K562 (cell line): ENCODE data around the gene NPM3. TPM values are rescaled to one million over a fixed set of nuclear protein-coding genes. Genes with fewer than 3 reads are reported as not detected.

Experiments used
- ATAC-seq: fragments of 200-7000 bp; cut with Tn5 transposase; 3 replicates; pipeline ENCODE4 v1.9.1; 2020; ENCODE audit warnings: moderate library complexity
- BruUV-seq: library from RNA; stranded (reverse); fragments of 400-500 nt; replicated peaks from 2 replicates; lab custom pipeline; 2021; lab: Mats Ljungman, UMichigan
- CTCF ChIA-PET: fragments of 300-600 bp; formaldehyde crosslinking; extraction: SDS; loops from one replicate; lab custom pipeline; 2021; ENCODE audit warnings: low intra/inter-chr PET ratio; lab: Yijun Ruan, JAX
- POLR2A ChIA-PET: fragments of 300-600, 350-650 bp; sonication (Branson Sonifier 250); formaldehyde crosslinking; extraction: SDS; loops from one replicate; lab custom pipeline; 2021; ENCODE audit warnings: antibody characterized with exemption, inconsistent platforms; lab: Yijun Ruan, JAX
- DNase-seq, 4 experiments: peaks; one replicate each; pipeline versions ENCODE4 v3.0.0 to v3.0.0-alpha.2; 2011 to 2018; ENCODE audit warnings: low spot score in 3 of 4, mixed read lengths in 3 of 4; ENCODE audit errors: extremely low read depth in 1 of 4
- FAIRE-seq: peaks from 2 replicates; lab custom pipeline; 2011; peaks lifted over from hg19 to GRCh38; lab: Jason Lieb, UNC
- H2AFZ ChIP-seq: 2 replicates; pipeline ENCODE4 v1.6.0; 2011; ENCODE audit warnings: low read depth, low read length, control low read depth, inconsistent platforms
- H3K27ac ChIP-seq: fragments of 200-600 bp; 3 replicates; pipeline ENCODE4 v1.8.0; 2011; ENCODE audit warnings: low read depth, mild to moderate bottlenecking, control low read depth, inconsistent platforms, low read length, moderate library complexity, mixed read lengths; ENCODE audit errors: extremely low read depth
- H3K27me3 ChIP-seq, 2 experiments: fragments of 300-600 bp in 1 of 2; 2 replicates in 1 of 2; 3 replicates in 1 of 2; pipeline versions ENCODE4 v1.6.0 to v1.8.0; 2011; ENCODE audit warnings: inconsistent platforms in 2 of 2, low read length in 2 of 2, mild to moderate bottlenecking in 1 of 2, mixed read lengths in 1 of 2, moderate library complexity in 1 of 2; ENCODE audit not compliant: control insufficient read depth in 2 of 2, insufficient read depth in 2 of 2
- H3K36me3 ChIP-seq: fragments of 300-600 bp; 3 replicates; pipeline ENCODE4 v1.8.0; 2011; ENCODE audit warnings: mild to moderate bottlenecking, low read length, inconsistent platforms; ENCODE audit not compliant: control insufficient read depth, insufficient read depth
- H3K4me1 ChIP-seq, 2 experiments: fragments of 200-600 bp in 1 of 2; replicated peaks in 1 of 2; 2 replicates in 1 of 2; 3 replicates in 1 of 2; pipeline versions ENCODE4 v1.5.1 to v1.8.0; 2011; ENCODE audit warnings: inconsistent platforms in 2 of 2, low read length in 2 of 2, mild to moderate bottlenecking in 1 of 2, mixed read lengths in 1 of 2, moderate library complexity in 1 of 2; ENCODE audit not compliant: control insufficient read depth in 2 of 2, insufficient read depth in 2 of 2
- H3K4me2 ChIP-seq: 2 replicates; pipeline ENCODE4 v1.6.1; 2011; ENCODE audit warnings: low read length, control low read depth, inconsistent platforms, mixed read lengths; ENCODE audit not compliant: insufficient read depth
- H3K4me3 ChIP-seq: fragments of 200-600 bp; sonication (generic), shearing (Covaris generic); 2 replicates; pipeline ENCODE4 v1.5.1; 2016; ENCODE audit warnings: control low read depth, inconsistent platforms
- H3K79me2 ChIP-seq: fragments of 200-600 bp; 3 replicates; pipeline ENCODE4 v1.8.0; 2011; ENCODE audit warnings: low read length, inconsistent platforms; ENCODE audit not compliant: control insufficient read depth, insufficient read depth
- H3K9ac ChIP-seq, 2 experiments: 2 replicates each; pipeline versions ENCODE4 v1.6.0 to v1.6.1; 2011; ENCODE audit warnings: low read depth in 2 of 2, low read length in 2 of 2, control low read depth in 1 of 2, inconsistent platforms in 1 of 2, mild to moderate bottlenecking in 1 of 2, mixed read lengths in 1 of 2; ENCODE audit not compliant: insufficient read depth in 1 of 2
- H3K9me1 ChIP-seq: one replicate; pipeline ENCODE4 v1.6.0; 2011; ENCODE audit warnings: inconsistent platforms, mild to moderate bottlenecking, low read length, moderate library complexity; ENCODE audit not compliant: control insufficient read depth, insufficient read depth
- H3K9me3 ChIP-seq: replicated peaks from 2 replicates; pipeline ENCODE4 v1.5.1; 2011; ENCODE audit warnings: low read depth, low read length, inconsistent platforms; ENCODE audit not compliant: control insufficient read depth, insufficient read depth
- H4K20me1 ChIP-seq: replicated peaks from 2 replicates; pipeline ENCODE4 v1.6.1; 2011; ENCODE audit warnings: low read length, inconsistent platforms, mixed read lengths; ENCODE audit not compliant: control insufficient read depth, insufficient read depth
- EGR1 ChIP-seq: fragments of 450-650 bp; conservative IDR thresholded peaks from 2 replicates; pipeline ENCODE4 v1.6.1; 2017; ENCODE audit warnings: mild to moderate bottlenecking
- SIN3A ChIP-seq, 2 experiments: fragments of 150-350 bp in 1 of 2; IDR thresholded peaks; 2 replicates each; pipeline ENCODE4 v1.6.1; 2011 to 2016; ENCODE audit warnings: borderline replicate concordance in 2 of 2, low read depth in 2 of 2, low read length in 2 of 2, mild to moderate bottlenecking in 2 of 2, moderate library complexity in 2 of 2; ENCODE audit not compliant: control insufficient read depth in 1 of 2
- WGBS: fragments of 100-300 bp; shearing (Covaris generic); methylation state at CpG from one replicate; pipeline ENCODE4 v1.1.6; 2016; ENCODE audit warnings: low coverage, mixed read lengths; ENCODE audit not compliant: insufficient coverage; ENCODE audit errors: missing lambda C conversion rate; 5-methylcytosine and 5-hydroxymethylcytosine counted together
- in situ Hi-C: fragments of 300-500 bp; cut with MboI; formaldehyde crosslinking; loops from 4 replicates; pipeline ENCODE4 v1.15.0; 2018; ENCODE audit warnings: inconsistent platforms, mixed read lengths
- intact Hi-C: fragments of 100-400 bp; cut with micrococcal nuclease; formaldehyde crosslinking; loops from 2 replicates; pipeline ENCODE4 v1.14.2; 2022
- polyA plus RNA-seq, 8 experiments: library from polyadenylated mRNA; depleted of rRNA in 4 of 8; stranded (reverse) in 5 of 8; unstranded in 3 of 8; fragments of >200 nt; fragmentation: Nextera tagmentation in 2 of 8; fragmentation: Illumina TruSeq in 1 of 8; extraction: Ambion mirVana in 2 of 8; extraction: Trizol in 1 of 8; gene quantifications; 2 replicates each; pipeline versions ENCODE4 v1.2.1 to v1.2.3, GENCODE V29; 2011 to 2014; ENCODE audit warnings: inconsistent platforms in 1 of 8, missing spikeins in 1 of 8
- total RNA-seq, 7 experiments: library from RNA; depleted of rRNA in 6 of 7; stranded (reverse); fragments of >200 nt in 6 of 7; fragmentation: Illumina TruSeq in 2 of 7; extraction: Trizol in 2 of 7; gene quantifications; 2 replicates each; pipeline versions ENCODE4 v1.2.1 to v1.2.3, GENCODE V29; 2011 to 2021; ENCODE audit warnings: low replicate concordance in 1 of 7
- TF ChIP-seq, protein P1 (sequence below), 2 experiments: fragments of 450-650 bp; formaldehyde crosslinking in 1 of 2; IDR thresholded peaks; 2 replicates each; pipeline versions ENCODE4 v1.4.0 to v1.6.1; 2014 to 2020; ENCODE audit warnings: mild to moderate bottlenecking in 2 of 2, borderline replicate concordance in 1 of 2, low read depth in 1 of 2

NPM3 gene
- total and polyA plus RNA-seq, 9 of the 15 experiments (the other 6 are each of a cell fraction or from before 2014, with no cell fraction given) = 15.2 to 239 (median 114) TPM

DNA sequence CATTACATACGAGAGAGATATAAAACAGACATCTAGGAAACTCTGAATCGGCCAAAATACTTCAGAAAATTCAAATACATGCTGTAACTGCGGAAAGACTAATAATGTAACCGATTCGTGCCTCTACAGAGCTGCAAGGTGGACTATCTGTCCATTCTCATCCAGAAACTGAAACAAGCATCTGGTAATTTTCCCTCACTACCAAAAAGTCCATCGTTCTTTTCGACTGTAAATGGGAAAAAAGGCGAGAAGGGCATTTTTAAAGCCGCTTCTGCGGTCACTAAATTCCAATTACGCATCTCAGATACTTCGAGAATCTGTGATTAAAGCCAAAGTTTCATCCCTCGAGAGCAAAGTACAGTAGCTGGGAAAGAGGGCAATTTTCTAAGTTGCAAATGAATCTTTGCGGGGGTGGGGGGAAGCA is 33.7 kb upstream of the NPM3 start:
- H3K27me3 ChIP-seq = no peaks in the 10 kb centered on the region
- peaks cover 29% of the 10 kb centered on the region; the same call in 2 of the 3 replicates for H3K36me3 ChIP-seq
- H3K4me2 ChIP-seq = peak overlapping the region; percentile 98
- ATAC-seq (peak; percentile 1; the same call in 1 of the 3 replicates), DNase-seq (no peak), FAIRE-seq (no peak)
- H3K9ac ChIP-seq = peak overlapping the region; percentile 96 to 100; a peak in 3 of 4 replicates
- intact Hi-C loops (no loop called here), in situ Hi-C loops (no loop called here)
- BruUV-seq = TSS peak; percentile 36
- H3K4me1 ChIP-seq = peaks cover 11 to 16% of the 10 kb centered on the region in 2 experiments; a peak in 4 of 5 replicates
- TF ChIP-seq, protein P1, sequence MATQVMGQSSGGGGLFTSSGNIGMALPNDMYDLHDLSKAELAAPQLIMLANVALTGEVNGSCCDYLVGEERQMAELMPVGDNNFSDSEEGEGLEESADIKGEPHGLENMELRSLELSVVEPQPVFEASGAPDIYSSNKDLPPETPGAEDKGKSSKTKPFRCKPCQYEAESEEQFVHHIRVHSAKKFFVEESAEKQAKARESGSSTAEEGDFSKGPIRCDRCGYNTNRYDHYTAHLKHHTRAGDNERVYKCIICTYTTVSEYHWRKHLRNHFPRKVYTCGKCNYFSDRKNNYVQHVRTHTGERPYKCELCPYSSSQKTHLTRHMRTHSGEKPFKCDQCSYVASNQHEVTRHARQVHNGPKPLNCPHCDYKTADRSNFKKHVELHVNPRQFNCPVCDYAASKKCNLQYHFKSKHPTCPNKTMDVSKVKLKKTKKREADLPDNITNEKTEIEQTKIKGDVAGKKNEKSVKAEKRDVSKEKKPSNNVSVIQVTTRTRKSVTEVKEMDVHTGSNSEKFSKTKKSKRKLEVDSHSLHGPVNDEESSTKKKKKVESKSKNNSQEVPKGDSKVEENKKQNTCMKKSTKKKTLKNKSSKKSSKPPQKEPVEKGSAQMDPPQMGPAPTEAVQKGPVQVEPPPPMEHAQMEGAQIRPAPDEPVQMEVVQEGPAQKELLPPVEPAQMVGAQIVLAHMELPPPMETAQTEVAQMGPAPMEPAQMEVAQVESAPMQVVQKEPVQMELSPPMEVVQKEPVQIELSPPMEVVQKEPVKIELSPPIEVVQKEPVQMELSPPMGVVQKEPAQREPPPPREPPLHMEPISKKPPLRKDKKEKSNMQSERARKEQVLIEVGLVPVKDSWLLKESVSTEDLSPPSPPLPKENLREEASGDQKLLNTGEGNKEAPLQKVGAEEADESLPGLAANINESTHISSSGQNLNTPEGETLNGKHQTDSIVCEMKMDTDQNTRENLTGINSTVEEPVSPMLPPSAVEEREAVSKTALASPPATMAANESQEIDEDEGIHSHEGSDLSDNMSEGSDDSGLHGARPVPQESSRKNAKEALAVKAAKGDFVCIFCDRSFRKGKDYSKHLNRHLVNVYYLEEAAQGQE (IDR thresholded peaks at IDR 0.05; ENCODE audit: borderline replicate concordance) = no peak
- TF ChIP-seq, protein P1 (CRISPR knock-in tag; IDR thresholded peaks at IDR 0.05; ENCODE audit: low read depth) = no peak
- TF ChIP-seq SIN3A (IDR thresholded peaks at IDR 0.05; ENCODE audit: borderline replicate concordance in 2 of 2, control insufficient read depth in 1 of 2, low read depth in 2 of 2, low read length in 2 of 2) = 0 out of 4 replicates have a peak, but pooled peaks of 1 of the 2 experiments have one; percentile 2
- TF ChIP-seq EGR1 = peak; percentile 84
- 0% methylated on average over 11 of the region's 14 CpGs for WGBS
- H3K4me3 ChIP-seq = peak overlapping the region; percentile 98
- H3K79me2 ChIP-seq = peaks cover 89% of the 10 kb centered on the region
- no peaks in the 10 kb centered on the region for H3K9me3 ChIP-seq
- no peaks in the 10 kb centered on the region for H3K9me1 ChIP-seq
- ChIA-PET CTCF (no interaction called here), POLR2A (interaction anchor here (0.6 to 3.9 kb wide), 3 partner anchors 13 to 160 kb away, joined by 3 to 19 read pairs (median 4); no protein-coding TSS in a partner anchor)
- peaks cover 35% of the 10 kb centered on the region for H4K20me1 ChIP-seq
- H3K27ac ChIP-seq = peak overlapping the region; percentile 99
- H2AFZ ChIP-seq = no peak overlapping the region
